ENCODE results near the gene TES. TPM values are rescaled to one million over a fixed set of nuclear protein-coding genes. Genes with fewer than 3 reads are reported as not detected.

TES gene
- total and polyA plus RNA-seq, 3 donors from 2014 or later = 40.4 to 120 (median 71.0) TPM

- Histone ChIP-seq H3K27ac (no peak overlapping the region), H3K27me3 (no peaks in the 10 kb centered on the region), H3K9me3 (no peaks in the 10 kb centered on the region), H3K4me3 (no peak overlapping the region), H3K4me1 (no peaks in the 10 kb centered on the region), H3K36me3 (ENCODE audit: low read depth, missing control alignments) (no peaks in the 10 kb centered on the region)
- intact Hi-C loops (cut with DNase I; ENCODE audit: low total_unique reads) = no loop called here
- TF ChIP-seq, protein P1, sequence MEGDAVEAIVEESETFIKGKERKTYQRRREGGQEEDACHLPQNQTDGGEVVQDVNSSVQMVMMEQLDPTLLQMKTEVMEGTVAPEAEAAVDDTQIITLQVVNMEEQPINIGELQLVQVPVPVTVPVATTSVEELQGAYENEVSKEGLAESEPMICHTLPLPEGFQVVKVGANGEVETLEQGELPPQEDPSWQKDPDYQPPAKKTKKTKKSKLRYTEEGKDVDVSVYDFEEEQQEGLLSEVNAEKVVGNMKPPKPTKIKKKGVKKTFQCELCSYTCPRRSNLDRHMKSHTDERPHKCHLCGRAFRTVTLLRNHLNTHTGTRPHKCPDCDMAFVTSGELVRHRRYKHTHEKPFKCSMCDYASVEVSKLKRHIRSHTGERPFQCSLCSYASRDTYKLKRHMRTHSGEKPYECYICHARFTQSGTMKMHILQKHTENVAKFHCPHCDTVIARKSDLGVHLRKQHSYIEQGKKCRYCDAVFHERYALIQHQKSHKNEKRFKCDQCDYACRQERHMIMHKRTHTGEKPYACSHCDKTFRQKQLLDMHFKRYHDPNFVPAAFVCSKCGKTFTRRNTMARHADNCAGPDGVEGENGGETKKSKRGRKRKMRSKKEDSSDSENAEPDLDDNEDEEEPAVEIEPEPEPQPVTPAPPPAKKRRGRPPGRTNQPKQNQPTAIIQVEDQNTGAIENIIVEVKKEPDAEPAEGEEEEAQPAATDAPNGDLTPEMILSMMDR (IDR thresholded peaks at IDR 0.05) = no peak
- TF ChIP-seq POLR2A (IDR thresholded peaks at IDR 0.05) = no peak
- WGBS, 2 donors = 89 to 90% methylated on average over 5 to 6 of the region's 6 CpGs
- no peak for DNase-seq
Observed at GRCh38 chr7:116185956-116186355, 24.4 kb upstream of the TES start.

- no peaks in the 10 kb centered on the region for H3K9me3 ChIP-seq
- H3K27ac ChIP-seq = no peak overlapping the region
- H3K27me3 ChIP-seq = no peaks in the 10 kb centered on the region
- intact Hi-C loops (cut with DNase I; ENCODE audit: low total_unique reads) = no loop called here
- DNase-seq = no peak
- H3K4me3 ChIP-seq = no peak overlapping the region
- no peaks in the 10 kb centered on the region for H3K36me3 ChIP-seq (ENCODE audit: low read depth, missing control alignments)
- 94% methylated on average over 1 of the region's 1 CpG for WGBS, 2 donors
- TF ChIP-seq, protein P1 (IDR thresholded peaks at IDR 0.05) = no peak
- TF ChIP-seq POLR2A (IDR thresholded peaks at IDR 0.05) = no peak
- H3K4me1 ChIP-seq = no peaks in the 10 kb centered on the region
Observed at GRCh38 chr7:116187400-116187799, 22.9 kb upstream of the TES start.

DNA sequence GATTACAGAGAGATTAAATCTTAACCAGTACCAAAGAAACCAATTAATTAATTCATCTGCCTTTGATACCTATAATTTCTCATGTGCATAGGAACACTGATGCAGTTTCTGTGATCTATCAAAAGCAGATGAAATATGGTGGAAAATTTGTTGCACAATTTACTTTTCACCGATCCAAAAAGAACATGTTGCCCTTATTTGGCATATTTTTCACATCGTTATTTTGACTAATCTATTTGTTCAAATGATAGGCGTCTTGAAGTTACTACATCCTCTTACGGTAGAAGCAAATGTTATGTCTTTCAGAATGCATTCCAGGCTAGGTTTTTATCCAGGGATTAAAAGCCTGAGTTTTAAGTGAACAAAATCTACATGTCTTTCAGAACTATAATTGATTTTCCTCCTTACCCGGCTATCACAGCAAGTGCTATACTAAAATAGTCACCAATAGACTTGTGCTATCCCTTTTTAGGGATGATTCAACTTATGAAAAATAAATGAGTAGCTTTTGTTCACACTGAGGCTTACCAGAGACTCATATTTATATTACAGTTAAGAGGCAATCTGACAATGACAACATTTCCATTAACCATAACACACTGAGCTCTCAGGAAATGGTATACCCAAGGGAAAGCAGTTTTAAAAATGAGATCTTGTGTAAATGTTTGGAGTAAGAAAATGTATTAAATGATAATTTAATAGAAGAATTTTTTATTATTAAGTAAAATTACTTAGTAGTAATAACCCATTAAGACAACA is 16.8 kb upstream of the TES start:
- no peak overlapping the region for H3K27ac ChIP-seq
- no peak overlapping the region for H3K4me3 ChIP-seq
- intact Hi-C loops (cut with DNase I; ENCODE audit: low total_unique reads) = no loop called here
- 71 to 76% methylated on average over 5 of the region's 5 CpGs for WGBS, 2 donors
- no peaks in the 10 kb centered on the region for H3K4me1 ChIP-seq
- no peaks in the 10 kb centered on the region for H3K27me3 ChIP-seq
- DNase-seq = no peak
- H3K9me3 ChIP-seq = no peaks in the 10 kb centered on the region
- TF ChIP-seq, protein P1 (IDR thresholded peaks at IDR 0.05) = no peak
- no peak for TF ChIP-seq POLR2A (IDR thresholded peaks at IDR 0.05)
- no peaks in the 10 kb centered on the region for H3K36me3 ChIP-seq (ENCODE audit: low read depth, missing control alignments)

DNA sequence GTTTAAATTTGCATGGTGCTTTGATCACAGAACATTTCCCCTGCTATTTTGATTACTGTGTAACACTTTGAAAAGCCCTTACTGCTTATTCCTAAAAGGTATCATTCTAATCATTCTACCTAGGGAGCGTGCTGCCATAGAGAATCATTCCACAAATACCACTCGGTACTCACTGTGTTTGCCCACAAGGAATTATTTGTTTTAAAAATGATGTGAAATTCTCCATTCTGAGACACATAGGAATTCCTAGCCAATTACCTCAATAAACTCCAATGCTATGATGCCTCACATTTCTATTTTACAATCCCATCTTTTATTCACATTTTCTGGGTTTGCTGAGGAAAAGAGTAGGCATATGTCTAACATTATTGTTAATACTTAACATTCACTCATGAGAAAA is 16.2 kb upstream of the TES start:
- Histone ChIP-seq H3K4me3 (no peak overlapping the region), H3K27me3 (no peaks in the 10 kb centered on the region), H3K36me3 (ENCODE audit: low read depth, missing control alignments) (no peaks in the 10 kb centered on the region), H3K4me1 (no peaks in the 10 kb centered on the region), H3K9me3 (no peaks in the 10 kb centered on the region), H3K27ac (no peak overlapping the region)
- no peak for TF ChIP-seq POLR2A (IDR thresholded peaks at IDR 0.05)
- TF ChIP-seq, protein P1 (IDR thresholded peaks at IDR 0.05) = no peak
- WGBS, 2 donors = 83 to 94% methylated on average over 2 of the region's 2 CpGs
- intact Hi-C loops (cut with DNase I; ENCODE audit: low total_unique reads) = no loop called here
- no peak for DNase-seq

GRCh38 chr7:116195451-116195850 is 14.9 kb upstream of the TES start:
- intact Hi-C loops (cut with DNase I; ENCODE audit: low total_unique reads) = no loop called here
- 90 to 97% methylated on average over 1 of the region's 1 CpG for WGBS, 2 donors
- Histone ChIP-seq H3K27me3 (no peaks in the 10 kb centered on the region), H3K27ac (no peak overlapping the region), H3K4me1 (no peaks in the 10 kb centered on the region), H3K36me3 (ENCODE audit: low read depth, missing control alignments) (no peaks in the 10 kb centered on the region), H3K9me3 (no peaks in the 10 kb centered on the region), H3K4me3 (no peak overlapping the region)
- TF ChIP-seq POLR2A (IDR thresholded peaks at IDR 0.05) = no peak
- TF ChIP-seq, protein P1 (IDR thresholded peaks at IDR 0.05) = no peak
- no peak for DNase-seq

Data from testis (tissue), 3 donors.